IMR-90 (cell line): ENCODE results near the gene DENND1B. TPM values are rescaled to one million over a fixed set of nuclear protein-coding genes. Genes with fewer than 3 reads are reported as not detected.

ENCODE experiments used
- ATAC-seq: fragments of 200-7000 bp; cut with Tn5 transposase; 2 replicates; pipeline ENCODE4 v1.9.1; 2020; ENCODE audit warnings: low read depth, mild to moderate bottlenecking, moderate library complexity
- BruUV-seq: library from RNA; stranded (reverse); fragments of 400-500 nt; replicated peaks from 2 replicates; lab custom pipeline; 2021; lab: Mats Ljungman, UMichigan
- CTCF ChIA-PET: fragments of 300-600 bp; formaldehyde crosslinking; extraction: SDS; loops from one replicate; lab custom pipeline; 2021; ENCODE audit warnings: antibody characterized with exemption; lab: Yijun Ruan, JAX
- POLR2A ChIA-PET: fragments of 300-600 bp; sonication (Branson Sonifier 250); formaldehyde crosslinking; loops from one replicate; lab custom pipeline; 2022; ENCODE audit warnings: antibody characterized with exemption; ENCODE audit not compliant: unreplicated experiment; lab: Charles Lee
- DNase-seq: peaks from one replicate; pipeline ENCODE4 v3.0.0; 2013
- H2AFZ ChIP-seq: replicated peaks from 2 replicates; pipeline ENCODE3; 2013; ENCODE audit warnings: low read length, mild to moderate bottlenecking; ENCODE audit not compliant: poor library complexity
- H2AK5ac ChIP-seq: 2 replicates; pipeline ENCODE4 v1.6.1; 2013; ENCODE audit warnings: low read depth, low read length, inconsistent platforms
- H2AK9ac ChIP-seq: replicated peaks from 2 replicates; pipeline ENCODE3; 2013; ENCODE audit warnings: mild to moderate bottlenecking, low read depth, low read length, moderate library complexity; ENCODE audit not compliant: poor library complexity
- H2BK120ac ChIP-seq: 2 replicates; pipeline ENCODE4 v1.6.1; 2013; ENCODE audit warnings: low read depth, low read length, inconsistent platforms
- H2BK15ac ChIP-seq: 3 replicates; pipeline ENCODE4 v1.6.1; 2013; ENCODE audit warnings: low read depth, low read length, inconsistent platforms
- H2BK20ac ChIP-seq: 2 replicates; pipeline ENCODE4 v1.6.1; 2013; ENCODE audit warnings: low read depth, mild to moderate bottlenecking, inconsistent platforms, low read length, moderate library complexity
- H2BK5ac ChIP-seq: 2 replicates; pipeline ENCODE4 v1.6.1; 2013; ENCODE audit warnings: mild to moderate bottlenecking, low read depth, low read length, inconsistent platforms; ENCODE audit not compliant: poor library complexity, severe bottlenecking
- H3K14ac ChIP-seq: replicated peaks from 2 replicates; pipeline ENCODE4 v1.6.1; 2013; ENCODE audit warnings: low read depth, low read length, inconsistent platforms
- H3K18ac ChIP-seq: 2 replicates; pipeline ENCODE4 v1.6.1; 2013; ENCODE audit warnings: low read depth, low read length, control low read depth
- H3K23ac ChIP-seq: 2 replicates; pipeline ENCODE4 v1.6.1; 2013; ENCODE audit warnings: low read depth, low read length, inconsistent platforms
- H3K27ac ChIP-seq: 2 replicates; pipeline ENCODE4 v1.5.1; 2013; ENCODE audit warnings: mild to moderate bottlenecking, control low read depth, low read length; ENCODE audit not compliant: insufficient read depth
- H3K27me3 ChIP-seq: 2 replicates; pipeline ENCODE4 v1.6.1; 2013; ENCODE audit warnings: low read length; ENCODE audit not compliant: control insufficient read depth, insufficient read depth
- H3K36me3 ChIP-seq: 2 replicates; pipeline ENCODE4 v1.6.1; 2013; ENCODE audit warnings: low read length, mixed read lengths; ENCODE audit not compliant: control insufficient read depth, insufficient read depth
- H3K4ac ChIP-seq: 2 replicates; pipeline ENCODE4 v1.6.1; 2013; ENCODE audit warnings: low read depth, low read length, inconsistent platforms
- H3K4me1 ChIP-seq: 2 replicates; pipeline ENCODE4 v1.6.1; 2013; ENCODE audit warnings: low read length, mixed read lengths; ENCODE audit not compliant: control insufficient read depth, insufficient read depth
- H3K4me2 ChIP-seq: 2 replicates; pipeline ENCODE4 v1.6.1; 2013; ENCODE audit warnings: low read depth, mild to moderate bottlenecking, control low read depth, low read length, moderate library complexity
- H3K4me3 ChIP-seq: 2 replicates; pipeline ENCODE4 v1.5.1; 2013; ENCODE audit warnings: low read depth, mild to moderate bottlenecking, control low read depth, low read length, moderate library complexity; ENCODE audit not compliant: insufficient read depth
- H3K56ac ChIP-seq: 2 replicates; pipeline ENCODE4 v1.6.1; 2013; ENCODE audit warnings: low read length, inconsistent platforms; ENCODE audit not compliant: insufficient read depth; ENCODE audit errors: extremely low read depth
- H3K79me1 ChIP-seq, 2 experiments: 2 replicates each; pipeline ENCODE4 v1.6.1; 2013; ENCODE audit warnings: low read length in 2 of 2, inconsistent platforms in 1 of 2, low read depth in 1 of 2
- H3K9ac ChIP-seq: 2 replicates; pipeline ENCODE4 v1.6.1; 2013; ENCODE audit warnings: low read depth, low read length, control low read depth
- H3K9me1 ChIP-seq: 2 replicates; pipeline ENCODE4 v1.6.1; 2013; ENCODE audit warnings: low read length, inconsistent platforms; ENCODE audit not compliant: insufficient read depth
- H3K9me3 ChIP-seq: 2 replicates; pipeline ENCODE4 v1.6.1; 2013; ENCODE audit warnings: low read length; ENCODE audit not compliant: control insufficient read depth, insufficient read depth
- H4K20me1 ChIP-seq: 2 replicates; pipeline ENCODE4 v1.6.1; 2013; ENCODE audit warnings: low read length, inconsistent platforms; ENCODE audit not compliant: insufficient read depth
- H4K5ac ChIP-seq: 2 replicates; pipeline ENCODE4 v1.6.1; 2013; ENCODE audit warnings: mild to moderate bottlenecking, low read depth, low read length, control low read depth
- H4K8ac ChIP-seq, 2 experiments: 2 replicates each; pipeline ENCODE4 v1.6.1; 2013; ENCODE audit warnings: low read depth in 2 of 2, low read length in 2 of 2, control low read depth in 1 of 2, inconsistent platforms in 1 of 2
- H4K91ac ChIP-seq: 2 replicates; pipeline ENCODE4 v1.6.1; 2013; ENCODE audit warnings: low read depth, low read length, inconsistent platforms; ENCODE audit not compliant: insufficient read depth
- CEBPB ChIP-seq: IDR thresholded peaks from 2 replicates; pipeline ENCODE4 v1.6.1; 2012; ENCODE audit warnings: low read depth, low read length, improper control_type of control experiment
- CHD1 ChIP-seq: IDR thresholded peaks from 2 replicates; pipeline ENCODE4 v1.6.1; 2012; ENCODE audit warnings: low read depth, low read length, improper control_type of control experiment
- CTCF ChIP-seq: conservative IDR thresholded peaks from 2 replicates; pipeline ENCODE4 v1.5.1; 2012; ENCODE audit warnings: mild to moderate bottlenecking, low read depth, low read length, improper control_type of control experiment
- FOS ChIP-seq: fragments of 150-350 bp; IDR thresholded peaks from 2 replicates; pipeline ENCODE4 v1.6.1; 2016; ENCODE audit warnings: low read depth, low read length
- MAFK ChIP-seq: IDR thresholded peaks from 2 replicates; pipeline ENCODE4 v1.6.1; 2012; ENCODE audit warnings: low read depth, low read length, improper control_type of control experiment
- MAZ ChIP-seq: IDR thresholded peaks from 2 replicates; pipeline ENCODE4 v1.6.1; 2012; ENCODE audit warnings: low read depth, mild to moderate bottlenecking, low read length, improper control_type of control experiment, moderate library complexity, borderline replicate concordance
- MXI1 ChIP-seq: IDR thresholded peaks from 2 replicates; pipeline ENCODE4 v1.6.1; 2012; ENCODE audit warnings: low read depth, mild to moderate bottlenecking, low read length, moderate library complexity, borderline replicate concordance
- NFE2L2 ChIP-seq: fragments of 150-350 bp; IDR thresholded peaks from 2 replicates; pipeline ENCODE4 v1.6.1; 2016; ENCODE audit warnings: low read depth, mild to moderate bottlenecking, low read length
- POLR2A ChIP-seq: IDR thresholded peaks from 2 replicates; pipeline ENCODE4 v1.6.1; 2012; ENCODE audit warnings: mild to moderate bottlenecking, low read depth, low read length
- RAD21 ChIP-seq: IDR thresholded peaks from 2 replicates; pipeline ENCODE4 v1.6.1; 2012; ENCODE audit warnings: low read length, improper control_type of control experiment
- RFX5 ChIP-seq: IDR thresholded peaks from 2 replicates; pipeline ENCODE4 v1.8.0; 2012; ENCODE audit warnings: low read depth, mild to moderate bottlenecking, low read length, moderate library complexity
- SMC3 ChIP-seq: fragments of 150-350 bp; IDR thresholded peaks from 2 replicates; pipeline ENCODE4 v1.6.1; 2016; ENCODE audit warnings: low read depth, mild to moderate bottlenecking, antibody characterized with exemption, low read length, moderate library complexity
- dilution Hi-C: fragments of 300-500 bp; cut with HindIII; formaldehyde crosslinking; loops from one replicate; pipeline ENCODE4 v1.14.3; 2018; ENCODE audit warnings: low sequenced_read_pairs; ENCODE audit not compliant: unreplicated experiment
- in situ Hi-C: fragments of 300-500 bp; cut with MboI; formaldehyde crosslinking; loops from 3 replicates; pipeline ENCODE4 v1.14.3; 2019; ENCODE audit warnings: low sequenced_read_pairs, inconsistent platforms, mixed read lengths
- intact Hi-C: fragments of 100-400 bp; cut with micrococcal nuclease; formaldehyde crosslinking; loops from 2 replicates; pipeline ENCODE4 v1.10.0; 2022
- polyA plus RNA-seq, 3 experiments: library from polyadenylated mRNA; depleted of rRNA; stranded (reverse); fragments of >200 nt; gene quantifications; 2 replicates each; pipeline ENCODE4 v1.2.3, GENCODE V29; 2012; ENCODE audit warnings: low replicate concordance in 1 of 3
- total RNA-seq: library from RNA; depleted of rRNA; stranded (reverse); fragments of >200 nt; gene quantifications from 2 replicates; pipeline ENCODE4 v1.2.3, GENCODE V29; 2012

DENND1B gene
- total and polyA plus RNA-seq, 2 of the 4 experiments (the other 2 are of a cell fraction) = 4.0 to 24.2 TPM

- no peak overlapping the region for H3K18ac ChIP-seq
- no peak overlapping the region for H4K5ac ChIP-seq
- H3K9me1 ChIP-seq = 0 out of 2 replicates have a peak, but pooled peaks cover 4% of the 10 kb centered on the region
- no peak overlapping the region for H3K4me2 ChIP-seq
- H2BK5ac ChIP-seq = no peak overlapping the region
- H3K56ac ChIP-seq = no peak overlapping the region
- no peak overlapping the region for H3K23ac ChIP-seq
- peaks cover 4% of the 10 kb centered on the region; the same call in 1 of the 2 replicates for H3K9me3 ChIP-seq
- ChIA-PET POLR2A (no interaction called here), CTCF (interaction anchor here (0.9 to 2.4 kb wide), 2 partner anchors 9 to 176 kb away, joined by 4 to 10 read pairs; no protein-coding TSS in a partner anchor)
- no peaks in the 10 kb centered on the region; the same call in 1 of the 2 replicates for H3K4me1 ChIP-seq
- H2AFZ ChIP-seq = no peak overlapping the region
- no peak overlapping the region for H3K4me3 ChIP-seq
- DNase-seq (peak; percentile 31), ATAC-seq (peak; percentile 59; the same call in 1 of the 2 replicates)
- H3K9ac ChIP-seq = no peak overlapping the region
- H2BK15ac ChIP-seq = no peak overlapping the region
- H3K4ac ChIP-seq = no peak overlapping the region
- in situ Hi-C loops (no loop called here), intact Hi-C loops (loop anchor here (1.0 to 5.0 kb wide), 3 partner anchors 36 to 224 kb away; partner anchors contain the start of gene LHX9), dilution Hi-C loops (no loop called here)
- H4K20me1 ChIP-seq = no peaks in the 10 kb centered on the region
- H3K27me3 ChIP-seq = no peaks in the 10 kb centered on the region
- peaks cover 11 to 24% of the 10 kb centered on the region in 2 experiments for H3K79me1 ChIP-seq
- no peak overlapping the region for H3K14ac ChIP-seq
- no peak overlapping the region for H2AK9ac ChIP-seq
- H4K91ac ChIP-seq = no peak overlapping the region
- no TSS peak for BruUV-seq
- no peak overlapping the region for H2BK20ac ChIP-seq
- H2AK5ac ChIP-seq = no peak overlapping the region
- H2BK120ac ChIP-seq = no peak overlapping the region
- no peak overlapping the region for H4K8ac ChIP-seq
- H3K36me3 ChIP-seq = peaks cover 2% of the 10 kb centered on the region; the same call in 1 of the 2 replicates
- no peak overlapping the region for H3K27ac ChIP-seq
- no peak for TF ChIP-seq RFX5
- TF ChIP-seq RAD21 = peak; percentile 57
- TF ChIP-seq CEBPB = no peak
- no peak for TF ChIP-seq MAZ
- TF ChIP-seq NFE2L2 = no peak
- no peak for TF ChIP-seq CHD1
- TF ChIP-seq POLR2A = no peak
- TF ChIP-seq SMC3 = peak; percentile 25; the same call in 1 of the 2 replicates
- no peak for TF ChIP-seq FOS
- TF ChIP-seq CTCF = peak; percentile 46
- no peak for TF ChIP-seq MAFK
- no peak for TF ChIP-seq MXI1
Observed at GRCh38 chr1:197692965-197693364, 82.3 kb downstream of the DENND1B start.
